Activated T-helper 1 cell treated with anti-CD3 and anti-CD28 coated beads, Interleukin-2, amount 50 U/mL, for 16 hours (primary cell): Measurements from ENCODE around the gene PRAC2.

Source experiments
- DNase-seq, 2 donors: peaks; one replicate each; pipeline ENCODE4 v3.0.0-alpha.2; 2020; ENCODE audit warnings: low read depth in 1 of 2, low spot score in 1 of 2

The PRAC2 gene

GRCh38 chr17:48753794-48754499 is 31.0 kb downstream of the PRAC2 start:
- no peak for DNase-seq

GRCh38 chr17:48754500-48755261 is 31.7 kb downstream of the PRAC2 start:
- no peak for DNase-seq

GRCh38 chr17:48755356-48755755 is 32.4 kb downstream of the PRAC2 start:
- no peak for DNase-seq

GRCh38 chr17:48756830-48757251 is 33.9 kb downstream of the PRAC2 start:
- DNase-seq: no peak

GRCh38 chr17:48757524-48757961 is 34.6 kb downstream of the PRAC2 start:
- DNase-seq: no peak

GRCh38 chr17:48759288-48759687 is 36.3 kb downstream of the PRAC2 start:
- no peak for DNase-seq

GRCh38 chr17:48760411-48760810 is 37.4 kb downstream of the PRAC2 start:
- DNase-seq: no peak

GRCh38 chr17:48761114-48761513 is 38.1 kb downstream of the PRAC2 start:
- no peak for DNase-seq

- no peak for DNase-seq
These were observed 44.3 kb downstream of the PRAC2 start for GRCh38 chr17:48767263-48767774.

- no peak for DNase-seq
These were observed 46.2 kb downstream of the PRAC2 start for GRCh38 chr17:48769009-48769675.

- no peak for DNase-seq
These were observed 48.0 kb downstream of the PRAC2 start for GRCh38 chr17:48770954-48771353.

GRCh38 chr17:48773245-48773644 is 50.3 kb downstream of the PRAC2 start:
- no peak for DNase-seq
